OCI-LY7 (cell line): Measurements from ENCODE around the gene MED25. TPM values are rescaled to one million over a fixed set of nuclear protein-coding genes. Genes with fewer than 3 reads are reported as not detected.

Experiments used
- BruUV-seq: library from RNA; stranded (reverse); fragments of 400-500 nt; replicated peaks from 2 replicates; lab custom pipeline; 2021; lab: Mats Ljungman, UMichigan
- CTCF ChIA-PET: fragments of 300-600 bp; sonication (Branson Sonifier 250); formaldehyde crosslinking; loops from one replicate; lab custom pipeline; 2022; ENCODE audit warnings: antibody characterized with exemption; ENCODE audit not compliant: unreplicated experiment; lab: Charles Lee
- POLR2A ChIA-PET: fragments of 300-600 bp; sonication (Branson Sonifier 250); formaldehyde crosslinking; loops from one replicate; lab custom pipeline; 2022; ENCODE audit warnings: antibody characterized with exemption; lab: Charles Lee
- DNase-seq: peaks from one replicate; pipeline ENCODE4 v3.0.0-alpha.2; 2015; ENCODE audit warnings: low spot score
- H2AFZ ChIP-seq: fragments of 200-600 bp; sonication (generic), shearing (Covaris generic); 2 replicates; pipeline ENCODE4 v1.6.1; 2014; ENCODE audit warnings: mild to moderate bottlenecking, antibody characterized with exemption, low read length, moderate library complexity
- H3K27ac ChIP-seq: fragments of 200-600 bp; sonication (generic); 2 replicates; pipeline ENCODE4 v1.5.1; 2014; ENCODE audit warnings: mixed run types, low read depth, mild to moderate bottlenecking, moderate library complexity, low read length, inconsistent platforms; ENCODE audit not compliant: poor library complexity, severe bottlenecking
- H3K36me3 ChIP-seq: fragments of 200-600 bp; sonication (generic); 2 replicates; pipeline ENCODE4 v1.6.1; 2014; ENCODE audit warnings: mild to moderate bottlenecking, antibody characterized with exemption, low read length, moderate library complexity, mixed read lengths; ENCODE audit not compliant: insufficient read depth
- H3K4me1 ChIP-seq: fragments of 200-600 bp; sonication (generic); 2 replicates; pipeline ENCODE4 v1.5.1; 2014; ENCODE audit warnings: mild to moderate bottlenecking, low read length; ENCODE audit not compliant: insufficient read depth, poor library complexity, severe bottlenecking
- H3K4me2 ChIP-seq: fragments of 200-600 bp; sonication (generic); 2 replicates; pipeline ENCODE4 v1.6.1; 2014; ENCODE audit warnings: mild to moderate bottlenecking, low read length
- H3K4me3 ChIP-seq: fragments of 200-600 bp; sonication (generic); 2 replicates; pipeline ENCODE4 v1.5.1; 2014; ENCODE audit warnings: mild to moderate bottlenecking, low read depth, low read length; ENCODE audit not compliant: poor library complexity, severe bottlenecking
- H3K79me2 ChIP-seq: fragments of 200-600 bp; sonication (generic); 2 replicates; pipeline ENCODE4 v1.6.1; 2016; ENCODE audit warnings: low read depth, mild to moderate bottlenecking, low read length, moderate library complexity, mixed read lengths; ENCODE audit not compliant: insufficient read depth
- H3K9me2 ChIP-seq: fragments of 200-600 bp; sonication (generic); 2 replicates; pipeline ENCODE4 v1.6.1; 2016; ENCODE audit warnings: mild to moderate bottlenecking, low read length, mixed read lengths; ENCODE audit not compliant: insufficient read depth
- H3K9me3 ChIP-seq: fragments of 200-600 bp; sonication (generic); 2 replicates; pipeline ENCODE4 v1.6.1; 2014; ENCODE audit warnings: mild to moderate bottlenecking, mixed run types, low read length, mixed read lengths
- H4K20me1 ChIP-seq: fragments of 200-600 bp; sonication (generic); 2 replicates; pipeline ENCODE4 v1.6.1; 2014; ENCODE audit warnings: mild to moderate bottlenecking, antibody characterized with exemption, low read length, moderate library complexity, mixed read lengths; ENCODE audit not compliant: insufficient read depth
- EZH2phosphoT487 ChIP-seq: fragments of 200-600 bp; sonication (generic); IDR thresholded peaks from 2 replicates; pipeline ENCODE4 v1.6.1; 2018; ENCODE audit warnings: low read depth, borderline replicate concordance, mild to moderate bottlenecking, mixed run types, antibody characterized with exemption, low read length, moderate library complexity, mixed read lengths
- intact Hi-C: fragments of 100-400 bp; cut with micrococcal nuclease; formaldehyde crosslinking; loops from one replicate; pipeline ENCODE4 v1.10.0; 2022; ENCODE audit not compliant: unreplicated experiment
- total RNA-seq, 2 experiments: library from RNA; depleted of rRNA in 1 of 2; stranded (reverse); fragments of >200 nt in 1 of 2; shearing (Covaris generic) in 1 of 2; gene quantifications; 2 replicates each; pipeline ENCODE4 v1.2.3, GENCODE V29; 2014 to 2022
- TF ChIP-seq, protein P1 (sequence below): fragments of 200-600 bp; sonication (generic); conservative IDR thresholded peaks from 2 replicates; pipeline ENCODE4 v1.5.1; 2014; ENCODE audit warnings: mild to moderate bottlenecking, antibody characterized with exemption, low read length, moderate library complexity, mixed read lengths

The MED25 gene
- total RNA-seq, 2 experiments from 2014 or later = 85.1 to 111 TPM

GRCh38 chr19:49878744-49879070, 60.6 kb downstream of the MED25 start:
- BruUV-seq = no TSS peak
- no peak for DNase-seq
- CTCF ChIA-PET = no interaction called here
- H3K9me2 ChIP-seq = no peaks in the 10 kb centered on the region
- H3K27ac ChIP-seq = no peak overlapping the region
- peaks cover 13% of the 10 kb centered on the region; the same call in 1 of the 2 replicates for H3K79me2 ChIP-seq
- peak overlapping the region; percentile 98 for H3K4me2 ChIP-seq
- H3K9me3 ChIP-seq = no peaks in the 10 kb centered on the region
- peaks cover 28% of the 10 kb centered on the region for H3K4me1 ChIP-seq
- peak overlapping the region; percentile 90 for H3K4me3 ChIP-seq
- H4K20me1 ChIP-seq = no peaks in the 10 kb centered on the region
- intact Hi-C loops = loop anchor here (5.0 kb wide), 1 partner anchor 286 kb away; the partner anchor contains the start of gene PRR12
- TF ChIP-seq EZH2phosphoT487 = no peak
- TF ChIP-seq, protein P1, sequence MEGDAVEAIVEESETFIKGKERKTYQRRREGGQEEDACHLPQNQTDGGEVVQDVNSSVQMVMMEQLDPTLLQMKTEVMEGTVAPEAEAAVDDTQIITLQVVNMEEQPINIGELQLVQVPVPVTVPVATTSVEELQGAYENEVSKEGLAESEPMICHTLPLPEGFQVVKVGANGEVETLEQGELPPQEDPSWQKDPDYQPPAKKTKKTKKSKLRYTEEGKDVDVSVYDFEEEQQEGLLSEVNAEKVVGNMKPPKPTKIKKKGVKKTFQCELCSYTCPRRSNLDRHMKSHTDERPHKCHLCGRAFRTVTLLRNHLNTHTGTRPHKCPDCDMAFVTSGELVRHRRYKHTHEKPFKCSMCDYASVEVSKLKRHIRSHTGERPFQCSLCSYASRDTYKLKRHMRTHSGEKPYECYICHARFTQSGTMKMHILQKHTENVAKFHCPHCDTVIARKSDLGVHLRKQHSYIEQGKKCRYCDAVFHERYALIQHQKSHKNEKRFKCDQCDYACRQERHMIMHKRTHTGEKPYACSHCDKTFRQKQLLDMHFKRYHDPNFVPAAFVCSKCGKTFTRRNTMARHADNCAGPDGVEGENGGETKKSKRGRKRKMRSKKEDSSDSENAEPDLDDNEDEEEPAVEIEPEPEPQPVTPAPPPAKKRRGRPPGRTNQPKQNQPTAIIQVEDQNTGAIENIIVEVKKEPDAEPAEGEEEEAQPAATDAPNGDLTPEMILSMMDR = no peak
- peaks cover 26% of the 10 kb centered on the region for H3K36me3 ChIP-seq
- no peak overlapping the region for H2AFZ ChIP-seq
- POLR2A ChIA-PET = no interaction called here

GRCh38 chr19:49879243-49879963, 61.3 kb downstream of the MED25 start:
- ChIA-PET CTCF (no interaction called here), POLR2A (interaction anchor here (1.0 kb wide), 1 partner anchor 10 kb away, joined by 3 read pairs; no protein-coding TSS in a partner anchor)
- Histone ChIP-seq H3K27ac (no peak overlapping the region), H3K4me2 (peak overlapping the region; percentile 98), H3K4me3 (peak overlapping the region; percentile 90), H3K4me1 (peaks cover 28% of the 10 kb centered on the region), H3K79me2 (peaks cover 13% of the 10 kb centered on the region; the same call in 1 of the 2 replicates), H3K9me3 (no peaks in the 10 kb centered on the region), H3K9me2 (no peaks in the 10 kb centered on the region), H4K20me1 (no peaks in the 10 kb centered on the region), H3K36me3 (peaks cover 26% of the 10 kb centered on the region), H2AFZ (no peak overlapping the region)
- no peak for TF ChIP-seq EZH2phosphoT487
- TF ChIP-seq, protein P1 = no peak
- DNase-seq = no peak
- intact Hi-C loops = loop anchor here (5.0 kb wide), 1 partner anchor 287 kb away; the partner anchor contains the start of gene PRR12
- no TSS peak for BruUV-seq
